GM21526 (cell line): ENCODE results near the gene CRYBG3.

Source experiments
- ATAC-seq: cut with Tn5 transposase; IDR thresholded peaks from one replicate; pipeline ENCODE4 v1.9.1; 2021; ENCODE audit warnings: moderate library complexity; ENCODE audit not compliant: unreplicated experiment, low FRiP score

Gene CRYBG3

DNA sequence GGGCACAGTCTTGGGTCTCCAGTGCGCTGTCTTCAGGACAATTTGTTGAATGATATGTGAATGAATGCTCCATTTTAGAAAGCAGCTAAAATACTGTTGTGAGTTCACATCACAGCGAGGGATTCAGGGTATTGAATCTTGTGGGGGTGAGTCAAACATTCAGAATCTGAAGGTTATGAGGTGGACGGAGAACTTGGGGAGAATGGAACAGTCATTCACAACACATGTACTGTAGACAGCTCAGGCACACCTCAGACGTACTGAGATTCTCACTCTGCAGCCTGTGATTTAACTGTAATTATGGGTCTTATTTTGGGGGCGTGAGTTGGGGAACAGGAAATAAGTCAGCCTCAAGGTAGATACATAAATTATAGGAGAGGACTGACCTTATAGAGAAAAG is 13.9 kb downstream of the CRYBG3 start:
- no peak for ATAC-seq

- ATAC-seq = no peak
Observed at GRCh38 chr3:97838393-97838792, 16.6 kb downstream of the CRYBG3 start.

DNA sequence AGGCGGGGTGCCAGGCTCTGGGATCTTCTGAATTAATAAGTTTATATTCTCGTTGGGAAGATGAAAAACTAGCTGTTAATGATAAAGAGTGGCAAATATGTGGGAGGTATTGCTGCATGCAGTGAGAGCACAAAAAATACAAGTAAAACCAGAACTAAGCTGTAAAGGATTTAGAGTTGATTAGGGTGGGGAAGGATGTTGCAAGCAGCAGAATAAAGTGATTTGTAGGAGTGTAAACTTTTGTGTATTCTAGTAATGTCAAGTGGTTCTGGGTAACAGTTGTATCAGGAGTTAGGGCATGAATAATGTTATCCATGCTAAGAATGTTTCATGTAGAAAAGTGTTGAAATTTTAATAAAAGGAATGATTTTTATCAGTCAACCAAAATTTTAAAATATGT is 18.1 kb downstream of the CRYBG3 start:
- ATAC-seq = no peak

DNA sequence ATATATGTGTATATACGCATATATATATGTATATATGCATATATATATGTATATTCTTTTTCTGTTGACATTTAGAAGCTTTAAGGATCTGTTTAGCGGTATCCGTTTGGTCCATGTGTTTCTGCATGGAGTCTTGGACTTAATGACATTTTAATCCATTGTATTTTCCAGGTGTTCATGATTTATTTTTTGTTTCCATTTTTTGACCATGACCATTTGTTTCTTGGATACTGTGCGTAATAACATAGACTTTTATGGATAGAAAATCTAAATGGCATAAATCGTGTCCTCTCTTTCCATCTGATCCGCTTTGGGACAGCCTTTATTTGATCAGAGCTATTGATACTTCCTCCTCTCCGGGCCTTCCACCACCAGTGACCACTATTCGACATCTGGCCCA is 19.5 kb downstream of the CRYBG3 start:
- no peak for ATAC-seq

- ATAC-seq = no peak
Observed at GRCh38 chr3:97841956-97842355, 20.1 kb downstream of the CRYBG3 start.

GRCh38 chr3:97848779-97849178 is 27.0 kb downstream of the CRYBG3 start:
- ATAC-seq = no peak

DNA sequence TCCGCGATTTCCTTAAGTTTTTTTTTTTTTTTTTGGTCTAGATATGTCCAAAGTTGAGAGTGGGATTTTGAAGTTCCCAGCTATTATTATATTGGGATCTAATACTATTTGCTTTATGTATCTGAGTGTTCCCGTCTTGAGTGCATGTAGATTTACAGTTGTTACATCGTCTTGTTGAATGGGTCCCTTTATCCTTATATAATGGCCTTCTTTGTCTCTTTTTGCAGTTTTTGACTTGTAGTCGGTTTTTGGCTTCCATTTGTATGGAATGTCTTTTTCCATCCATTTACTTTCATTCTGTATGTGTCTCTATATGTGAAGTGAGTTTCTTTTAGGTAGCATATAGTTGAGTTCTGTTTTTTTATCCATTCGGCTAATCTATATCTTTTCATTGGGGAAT is 35.6 kb downstream of the CRYBG3 start:
- ATAC-seq = no peak

DNA sequence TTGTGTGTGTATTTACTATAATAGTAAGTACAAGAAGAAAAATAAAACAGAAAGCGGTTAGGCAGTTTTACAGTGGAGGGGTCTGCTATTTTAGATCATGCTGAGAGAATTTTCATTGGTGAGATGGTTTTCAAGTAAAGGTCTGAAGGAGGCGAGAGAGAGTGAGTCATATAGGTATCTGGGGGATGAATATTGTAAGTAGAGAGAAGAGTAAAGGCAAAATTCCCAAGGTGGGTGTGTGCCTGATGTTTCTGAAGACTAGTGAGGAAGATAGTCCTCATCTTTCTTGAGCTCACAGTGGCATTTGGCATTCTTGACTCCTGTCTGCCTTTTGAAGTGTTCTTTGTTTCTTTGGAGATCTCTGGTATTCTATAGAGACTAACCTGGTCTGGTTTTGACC is 38.6 kb downstream of the CRYBG3 start:
- no peak for ATAC-seq

DNA sequence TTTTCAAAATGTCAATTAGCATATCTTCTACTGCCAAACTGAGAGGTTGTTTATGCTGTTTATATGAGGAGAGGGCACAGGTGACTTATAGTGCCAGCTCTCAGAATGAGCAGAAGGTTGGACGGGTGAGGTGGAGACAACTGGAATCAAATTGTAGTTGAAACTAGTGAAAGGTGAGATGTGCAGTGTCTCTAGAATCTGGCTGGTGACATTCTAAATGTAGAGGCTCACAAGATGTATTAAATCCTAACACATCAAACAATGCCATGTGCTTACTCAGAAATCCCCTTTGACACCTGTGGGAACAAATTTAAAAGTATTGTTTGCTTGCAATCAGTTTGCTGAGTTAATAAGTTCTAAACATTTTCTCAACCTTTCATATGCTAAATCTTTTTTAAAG is 40.8 kb downstream of the CRYBG3 start:
- no peak for ATAC-seq

GRCh38 chr3:97863031-97863430 is 41.2 kb downstream of the CRYBG3 start:
- no peak for ATAC-seq

DNA sequence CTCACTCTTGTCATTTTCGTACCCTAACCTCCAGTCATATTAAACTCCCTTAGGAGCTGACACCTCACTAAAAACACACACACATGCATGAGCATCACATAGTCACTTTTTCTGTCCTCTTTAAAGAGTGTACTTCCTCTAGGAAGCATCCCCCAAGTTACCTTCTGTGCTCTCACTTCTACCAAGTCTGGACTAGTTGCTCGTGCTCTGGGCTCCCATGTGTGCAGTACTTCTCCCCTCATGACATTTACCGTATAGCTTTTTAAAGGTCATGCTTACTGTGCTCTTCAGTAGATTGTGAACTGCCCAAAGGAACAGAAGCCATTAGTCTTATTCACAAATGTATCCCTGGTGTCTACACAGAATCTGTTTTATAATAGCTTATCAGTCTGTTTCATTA is 42.0 kb downstream of the CRYBG3 start:
- no peak for ATAC-seq

GRCh38 chr3:97871186-97871585 is 49.4 kb downstream of the CRYBG3 start:
- ATAC-seq = no peak

GRCh38 chr3:97871801-97872524 is 50.2 kb downstream of the CRYBG3 start:
- ATAC-seq = no peak

- ATAC-seq = no peak
Observed at GRCh38 chr3:97872525-97873042, 50.8 kb downstream of the CRYBG3 start.

- ATAC-seq = no peak
Observed at GRCh38 chr3:97880267-97880666, 58.5 kb downstream of the CRYBG3 start.

DNA sequence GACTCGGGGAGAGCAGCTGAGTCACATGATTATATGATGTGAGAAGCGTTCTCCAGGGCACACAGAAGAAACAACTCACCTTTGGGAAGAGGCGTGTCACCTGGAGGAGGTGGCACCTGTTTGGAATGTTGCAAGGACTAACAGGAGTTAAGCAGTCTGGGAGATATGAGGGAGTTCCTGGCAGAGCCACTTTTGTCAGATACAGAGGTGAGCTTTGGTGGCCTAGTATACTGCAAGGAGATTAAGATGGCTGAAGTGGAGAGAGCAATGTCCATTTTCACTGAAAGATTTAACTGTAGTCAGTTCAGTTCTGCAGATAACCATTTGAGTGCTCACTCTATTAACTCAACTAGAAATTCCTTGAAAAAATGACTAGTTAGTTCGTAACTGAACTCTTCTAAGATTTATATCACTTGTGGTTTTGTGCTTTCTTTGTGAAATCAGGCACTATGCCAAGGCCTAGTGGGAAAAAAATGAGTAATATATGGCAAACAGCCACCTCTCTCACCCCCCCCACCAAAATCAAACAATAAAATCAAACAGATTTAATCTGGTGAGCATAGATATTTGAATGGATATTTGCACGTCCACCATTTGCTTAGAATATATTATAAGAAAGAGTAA is 61.3 kb downstream of the CRYBG3 start:
- no peak for ATAC-seq

- ATAC-seq = no peak
Observed at GRCh38 chr3:97883736-97884135, 61.9 kb downstream of the CRYBG3 start.

DNA sequence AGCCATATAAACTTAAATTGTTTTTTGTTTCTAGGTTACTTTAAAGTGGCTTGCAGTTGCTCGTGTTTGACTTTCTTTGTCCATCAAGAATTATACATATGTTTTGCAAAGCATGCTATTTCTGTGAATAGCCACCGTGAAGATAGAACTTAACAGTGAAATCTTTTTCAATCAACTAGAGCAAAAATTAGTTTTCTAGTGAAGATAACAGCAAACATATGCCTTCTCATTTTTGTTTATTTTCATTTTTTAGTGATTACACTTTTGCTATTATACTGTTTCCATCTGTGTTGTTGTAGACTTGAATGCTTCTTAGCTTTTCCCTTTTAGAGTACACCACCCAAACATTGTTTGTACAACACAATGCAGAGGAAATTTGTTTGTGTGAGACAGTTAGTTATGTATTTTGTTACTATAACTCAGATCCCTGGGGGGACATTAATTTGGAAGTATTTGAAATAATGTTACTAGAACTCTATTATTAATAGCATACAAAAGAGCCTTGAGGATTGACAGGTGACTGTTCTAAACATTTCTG is 62.8 kb downstream of the CRYBG3 start:
- ATAC-seq = no peak

DNA sequence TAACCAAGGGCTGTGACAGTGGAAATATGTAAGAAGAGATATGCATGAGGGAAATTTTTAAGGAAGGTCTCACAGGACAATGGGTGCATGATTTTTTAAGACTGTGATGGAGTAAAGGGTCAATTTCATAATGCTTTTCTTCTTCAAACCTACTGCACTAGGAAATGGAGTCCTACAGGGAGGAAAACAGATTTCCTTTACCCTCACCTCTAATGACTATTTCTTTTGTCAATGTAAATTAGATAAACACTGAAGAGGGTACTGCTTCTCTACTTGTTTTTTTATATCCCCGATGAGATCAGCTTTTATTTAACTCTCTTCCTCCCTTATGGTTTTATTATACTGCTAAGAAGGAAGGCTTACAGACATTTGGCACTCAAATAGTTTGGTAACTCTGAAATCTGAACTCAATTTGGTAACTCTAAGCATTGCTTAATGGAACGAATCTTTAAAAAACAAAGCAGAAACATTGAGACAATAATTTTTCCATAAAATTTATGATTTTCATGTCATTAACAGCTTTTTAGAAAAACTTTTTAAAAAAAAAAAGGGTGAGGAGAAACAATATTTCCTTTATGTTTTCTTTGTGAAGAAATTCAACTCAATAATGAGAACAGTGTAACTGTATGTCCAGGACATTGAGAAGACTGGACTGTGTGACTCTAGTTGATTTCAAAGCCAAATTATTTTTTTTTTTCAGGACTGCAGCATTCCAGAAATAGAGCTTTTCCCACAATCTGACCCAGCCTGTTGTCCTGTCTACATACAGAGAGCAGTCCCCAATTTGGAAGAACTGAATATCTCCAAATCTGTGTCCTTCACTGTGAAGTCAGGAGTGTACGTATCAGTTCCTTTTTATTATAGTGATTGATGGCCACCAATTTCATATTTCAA is 64.4 kb downstream of the CRYBG3 start:
- no peak for ATAC-seq

DNA sequence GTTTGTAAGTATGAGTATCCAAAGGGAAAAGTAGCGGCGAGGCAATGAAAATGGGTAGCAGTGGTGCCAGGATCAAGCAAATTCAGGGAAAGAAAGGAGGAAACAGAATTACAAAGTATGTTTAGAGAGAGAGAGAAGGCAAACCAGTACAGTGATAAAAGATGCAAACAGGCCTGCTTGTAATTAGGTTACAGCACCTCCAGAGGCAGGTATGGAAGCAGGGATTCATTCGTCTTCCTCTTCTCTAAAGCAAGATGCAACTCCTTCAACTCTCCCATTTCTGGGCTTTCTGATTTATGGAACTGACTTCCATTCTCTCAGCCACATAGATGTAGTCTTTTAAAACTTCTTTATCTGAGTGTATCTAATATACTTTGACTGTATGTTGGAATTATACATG is 68.0 kb downstream of the CRYBG3 start:
- ATAC-seq = no peak

DNA sequence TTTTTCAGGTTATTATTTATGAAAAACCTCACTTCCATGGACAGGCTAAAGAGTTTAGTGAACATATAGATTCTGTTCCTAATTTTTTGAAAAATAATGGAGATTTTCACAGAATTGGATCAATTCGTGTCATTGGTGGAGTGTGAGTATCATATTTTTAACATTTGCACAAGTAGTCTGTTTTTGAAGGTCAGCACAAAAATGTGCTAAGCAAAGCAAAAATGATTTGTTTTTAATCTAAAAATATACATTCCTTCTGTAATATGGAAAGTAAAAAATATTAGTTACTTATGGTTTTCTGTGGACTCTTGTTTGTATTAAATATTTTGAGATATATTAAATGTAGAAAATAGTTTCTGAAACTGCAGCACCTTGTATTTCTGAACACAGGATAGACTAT is 71.0 kb downstream of the CRYBG3 start:
- ATAC-seq = no peak
